ENCODE measurements around the gene SASH3.

DNA sequence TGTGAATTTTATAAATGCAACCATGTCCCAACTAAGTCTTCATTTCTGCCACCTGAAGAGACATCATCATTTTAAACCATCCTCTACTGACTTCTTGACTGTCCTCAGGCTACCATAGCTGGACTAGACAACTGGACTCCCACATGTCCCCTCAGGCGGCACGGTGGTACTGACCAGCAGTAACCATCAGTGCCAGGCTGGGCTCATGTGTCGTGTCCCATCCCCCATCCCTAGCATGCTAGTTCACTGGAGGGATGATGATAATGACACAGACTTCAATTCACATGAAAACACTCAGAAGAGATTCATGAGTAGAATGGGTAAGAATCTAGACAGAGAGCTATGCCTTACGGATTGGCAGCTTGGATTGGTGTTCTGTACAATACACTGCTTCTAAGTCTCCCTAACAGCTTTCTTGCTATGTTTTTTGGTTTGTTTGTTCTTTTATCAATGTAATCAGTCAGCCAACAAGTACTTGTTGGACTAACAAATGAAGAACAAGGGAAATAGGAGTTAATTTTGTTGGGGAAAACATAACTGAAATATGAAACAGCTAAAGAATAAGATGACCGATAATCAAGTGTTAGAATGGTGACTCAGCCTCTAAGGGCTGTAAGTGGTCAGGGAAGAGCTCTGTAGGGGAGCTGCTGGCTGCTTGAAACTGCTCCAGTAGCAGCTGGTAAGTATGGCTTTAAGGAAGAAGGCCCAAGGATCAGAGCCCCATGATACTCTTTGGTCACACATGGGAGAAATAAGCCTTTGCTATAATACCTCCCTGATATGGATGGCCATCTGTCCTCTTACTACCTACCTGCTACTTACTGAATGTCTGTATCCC is 53.6 kb downstream of the SASH3 start:
- TF ChIP-seq CTCF (IDR thresholded peaks at IDR 0.05), result no peak
- TF ChIP-seq POLR2A (IDR thresholded peaks at IDR 0.05), result no peak
- no peak for TF ChIP-seq POLR2AphosphoS5 (IDR thresholded peaks at IDR 0.05)
